Islet of Langerhans (tissue), 1 donor: ENCODE data around the gene NCBP3.
"Not testable (repeated sequence)": the region's sequence is repeated elsewhere in the genome, so short reads cannot be mapped to it uniquely, and the experiment has no call there.

Experiments used
- FAIRE-seq: peaks from one replicate; lab custom pipeline; 2011; peaks lifted over from hg19 to GRCh38; lab: Jason Lieb, UNC

NCBP3 gene

DNA sequence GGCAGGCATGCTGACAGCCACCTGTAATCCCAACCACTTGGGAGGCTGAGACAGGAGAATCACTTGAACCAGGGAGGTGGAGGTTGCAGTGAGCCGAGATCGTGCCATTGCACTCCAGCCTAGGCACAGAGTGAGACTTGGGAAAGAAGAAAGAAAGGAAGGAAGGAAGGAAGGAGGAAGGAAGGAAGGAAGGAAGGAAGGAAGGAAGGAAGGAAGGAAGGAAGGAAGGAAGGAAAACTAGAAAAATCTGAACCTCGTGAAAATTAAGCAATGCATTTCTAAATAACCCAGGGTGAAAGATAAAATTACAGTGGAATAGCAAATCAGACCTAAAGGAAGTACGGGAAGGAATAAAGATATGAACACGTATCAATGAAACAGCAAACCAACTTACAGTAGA lies 60.7 kb downstream of the NCBP3 start:
- not testable (repeated sequence) for FAIRE-seq

DNA sequence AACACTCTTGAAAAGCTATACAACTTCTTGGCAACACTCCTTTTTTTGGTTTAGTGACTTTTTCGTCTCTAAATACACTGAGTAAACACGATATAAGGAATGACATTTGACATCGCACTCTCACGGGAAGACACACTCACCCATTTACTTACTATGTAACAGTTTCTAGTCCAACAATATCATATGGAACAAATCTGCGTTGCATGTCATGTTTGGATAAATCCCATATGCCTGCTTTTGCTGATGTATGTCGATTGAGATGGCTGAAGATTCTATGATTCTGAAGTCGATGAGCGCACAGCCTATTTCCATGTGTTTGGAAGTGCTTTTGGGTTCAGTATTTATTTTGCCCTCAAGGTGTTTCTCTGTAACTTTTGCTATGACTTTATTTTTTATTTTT lies 63.3 kb downstream of the NCBP3 start:
- no peak for FAIRE-seq

GRCh38 chr17:3780986-3781385 lies 65.1 kb downstream of the NCBP3 start:
- FAIRE-seq, result no peak

GRCh38 chr17:3777366-3778120 lies 68.5 kb downstream of the NCBP3 start:
- no peak for FAIRE-seq

GRCh38 chr17:3773966-3774365 lies 72.1 kb downstream of the NCBP3 start:
- no peak for FAIRE-seq

DNA sequence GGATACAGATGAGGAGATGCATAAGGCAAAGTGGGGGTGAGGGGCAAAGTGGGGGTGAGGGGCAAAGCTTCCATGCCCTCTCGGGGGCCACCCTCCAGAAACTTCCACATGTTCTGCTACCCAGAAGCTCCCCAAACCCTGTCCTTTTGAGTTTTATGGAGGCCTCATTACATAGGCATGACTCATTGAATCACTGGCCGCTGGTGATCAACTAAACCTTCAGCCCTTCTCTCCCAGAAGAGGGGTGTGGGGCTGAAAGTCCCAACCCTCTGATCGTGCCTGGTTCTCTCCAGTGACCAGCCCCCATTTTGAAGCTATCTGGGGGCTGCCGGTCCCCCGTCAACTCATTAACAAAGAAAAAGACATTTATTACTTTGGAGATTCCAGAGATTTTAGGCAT lies 72.5 kb downstream of the NCBP3 start:
- no peak for FAIRE-seq

GRCh38 chr17:3772764-3773163 lies 73.3 kb downstream of the NCBP3 start:
- FAIRE-seq, result no peak

DNA sequence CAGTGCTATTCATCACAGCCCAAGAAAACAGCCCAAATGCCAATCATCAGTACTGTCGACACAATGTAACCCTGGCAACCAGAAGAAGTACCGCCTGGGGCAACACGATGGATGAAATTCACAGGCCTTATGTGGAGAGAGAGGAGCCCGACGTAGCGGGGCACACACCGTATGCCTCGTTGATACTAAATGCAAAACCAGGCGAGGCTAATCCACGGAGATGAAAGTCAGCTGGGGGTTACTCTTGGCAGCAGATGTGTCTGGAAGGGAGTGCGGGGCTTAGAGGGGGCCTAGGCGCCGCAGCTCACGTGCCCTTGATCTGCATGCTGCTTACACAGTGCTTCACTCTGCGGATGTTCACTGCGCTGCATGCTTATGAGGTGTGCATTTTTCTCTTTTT lies 74.9 kb downstream of the NCBP3 start:
- no peak for FAIRE-seq

DNA sequence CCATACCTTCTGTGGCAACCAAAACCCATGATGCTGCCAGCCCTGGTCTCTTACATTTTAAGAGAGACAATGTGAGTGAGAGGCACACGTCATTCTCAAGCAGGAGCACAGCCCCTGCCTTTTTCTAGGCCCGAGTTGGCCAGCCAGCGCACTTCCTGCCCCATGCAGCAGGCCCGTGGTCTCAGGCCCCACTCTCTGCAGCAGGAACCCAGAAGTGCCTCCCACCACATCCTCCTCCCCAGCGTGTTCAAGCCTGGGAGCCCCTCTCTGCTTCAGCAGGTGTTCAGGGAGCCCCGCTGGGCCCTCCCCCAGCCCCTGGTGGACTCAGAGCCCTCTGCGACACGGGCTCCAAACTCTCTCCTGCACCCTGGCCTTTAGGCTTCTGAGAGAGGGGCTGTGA lies 75.6 kb downstream of the NCBP3 start:
- no peak for FAIRE-seq

- no peak for FAIRE-seq
These were observed 77.3 kb downstream of the NCBP3 start for GRCh38 chr17:3768769-3769168.

DNA sequence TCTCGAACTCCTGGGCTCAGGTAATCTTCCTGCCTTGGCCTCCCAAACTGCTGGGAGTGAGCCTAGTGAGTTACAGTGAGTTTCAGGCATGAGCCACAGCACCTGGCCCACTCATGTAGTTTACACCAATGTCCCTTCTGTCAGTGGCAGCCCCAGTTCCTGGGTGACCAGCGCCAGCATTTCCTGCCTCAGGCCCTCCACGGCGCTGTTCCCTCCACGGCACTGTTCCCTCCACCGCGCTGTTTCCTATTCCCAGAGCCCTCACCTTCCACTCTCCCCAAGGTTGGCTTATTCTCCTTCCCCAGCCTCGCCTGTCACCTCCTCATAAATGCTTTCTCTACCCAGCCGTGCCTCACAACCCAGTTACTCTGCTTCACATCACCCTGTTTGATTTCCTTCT lies 77.7 kb downstream of the NCBP3 start:
- no peak for FAIRE-seq

- FAIRE-seq, result no peak
These were observed 79.3 kb downstream of the NCBP3 start for GRCh38 chr17:3766779-3767178.

DNA sequence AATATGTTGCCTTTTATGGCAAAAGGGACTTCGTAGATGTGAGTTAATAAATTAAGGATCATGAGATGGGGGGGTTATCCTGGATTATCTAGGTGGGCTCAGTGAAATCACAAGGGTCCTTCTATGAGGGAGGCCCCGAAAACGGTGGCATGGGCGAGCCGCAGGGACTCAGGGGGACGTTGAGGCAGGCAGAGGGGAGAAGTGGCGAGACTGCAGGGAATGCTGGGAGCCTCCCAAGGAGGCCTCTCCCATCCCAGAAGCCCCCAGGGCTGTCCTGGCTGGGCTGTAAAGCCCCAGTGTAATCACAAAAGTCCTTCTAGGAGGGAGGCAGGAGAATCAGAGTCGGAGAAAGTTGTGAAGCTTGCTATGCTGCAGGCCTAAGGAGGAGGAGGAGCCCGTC lies 80.1 kb downstream of the NCBP3 start:
- FAIRE-seq, result no peak

DNA sequence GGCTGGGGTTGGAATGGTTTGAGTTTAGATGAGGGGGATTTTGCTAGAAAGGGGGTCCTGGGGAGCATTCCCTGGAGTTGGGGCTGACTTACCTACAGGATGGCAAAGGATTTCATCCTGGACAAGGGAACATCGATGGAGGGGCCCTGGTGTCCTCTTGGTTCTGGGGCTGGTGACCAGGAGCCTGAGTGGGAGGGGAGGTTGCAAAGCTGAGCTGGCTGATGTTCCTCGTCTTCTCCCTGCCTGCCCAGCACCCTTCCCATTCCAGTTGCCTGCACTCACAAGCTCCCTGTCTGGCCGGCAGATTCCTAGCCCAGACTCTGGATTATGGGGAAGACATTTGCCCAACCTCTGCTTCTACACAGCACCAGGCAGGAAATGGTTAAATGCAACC lies 82.3 kb downstream of the NCBP3 start:
- FAIRE-seq, result no peak

GRCh38 chr17:3762922-3763776 lies 82.9 kb downstream of the NCBP3 start:
- FAIRE-seq, result no peak

DNA sequence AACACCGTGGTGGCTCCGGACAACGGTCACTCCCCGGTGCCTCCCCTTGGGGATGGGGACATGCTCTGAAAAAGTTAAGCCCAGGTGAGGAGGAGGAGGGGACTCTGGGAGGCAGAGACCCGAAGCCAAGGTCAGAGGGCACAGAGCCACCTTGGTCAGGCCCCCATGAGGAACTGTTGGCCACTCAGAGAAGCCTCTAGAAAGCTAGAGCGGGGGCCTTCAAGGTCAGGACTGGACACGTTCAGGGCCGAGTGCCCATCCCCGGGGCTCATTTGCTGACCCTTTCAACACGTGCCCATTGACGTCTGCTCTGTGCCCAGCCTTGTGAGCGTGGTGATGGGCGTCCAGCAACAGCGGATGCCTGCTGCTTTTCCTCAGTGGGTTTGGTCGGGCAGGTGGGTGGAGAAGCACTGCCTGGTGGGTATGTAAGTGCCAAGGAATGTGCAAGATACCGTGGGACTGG lies 84.1 kb downstream of the NCBP3 start:
- FAIRE-seq, result no peak

DNA sequence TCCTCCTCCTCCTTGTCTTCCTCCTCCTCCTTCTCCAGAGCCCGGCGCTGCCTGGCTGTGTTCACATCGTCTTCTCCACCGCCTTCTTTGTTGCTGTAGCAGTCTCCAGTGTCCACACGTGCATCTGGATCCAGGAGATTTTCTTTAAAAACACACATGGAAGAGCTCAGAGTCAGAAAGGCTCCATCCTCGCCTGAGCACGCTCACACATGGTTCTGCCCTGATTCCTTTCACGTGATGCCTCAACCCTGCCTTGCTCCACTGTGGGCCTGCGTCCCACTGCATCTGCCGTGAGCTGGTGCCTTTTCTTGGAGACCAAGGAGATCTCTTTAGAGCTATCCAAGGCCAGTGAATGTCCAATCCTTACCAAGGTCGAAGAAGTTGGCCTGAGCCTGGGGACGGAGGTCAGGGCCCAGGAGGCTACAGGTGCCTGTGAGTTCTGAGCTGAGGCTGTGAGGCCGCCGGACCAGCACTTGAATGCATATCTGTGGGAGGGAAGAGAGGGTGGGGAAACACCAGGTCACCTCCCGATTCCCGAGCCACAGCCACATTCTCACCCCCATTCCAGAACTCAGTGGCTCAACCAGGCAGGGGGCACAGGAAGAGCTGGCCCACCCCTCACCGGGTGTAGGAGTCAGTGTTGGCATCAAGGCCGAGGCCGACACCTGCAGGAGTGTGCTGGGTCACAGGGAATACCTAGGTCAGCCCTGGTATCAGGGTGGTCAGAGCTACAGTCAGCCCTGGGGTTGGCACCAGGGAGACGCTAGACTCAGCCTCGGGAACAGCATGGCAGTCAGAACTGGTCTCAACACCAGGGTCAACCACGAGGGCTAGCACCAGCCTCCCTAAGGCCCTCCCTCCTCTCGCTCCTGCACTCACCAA lies 84.8 kb downstream of the NCBP3 start:
- FAIRE-seq, result no peak

DNA sequence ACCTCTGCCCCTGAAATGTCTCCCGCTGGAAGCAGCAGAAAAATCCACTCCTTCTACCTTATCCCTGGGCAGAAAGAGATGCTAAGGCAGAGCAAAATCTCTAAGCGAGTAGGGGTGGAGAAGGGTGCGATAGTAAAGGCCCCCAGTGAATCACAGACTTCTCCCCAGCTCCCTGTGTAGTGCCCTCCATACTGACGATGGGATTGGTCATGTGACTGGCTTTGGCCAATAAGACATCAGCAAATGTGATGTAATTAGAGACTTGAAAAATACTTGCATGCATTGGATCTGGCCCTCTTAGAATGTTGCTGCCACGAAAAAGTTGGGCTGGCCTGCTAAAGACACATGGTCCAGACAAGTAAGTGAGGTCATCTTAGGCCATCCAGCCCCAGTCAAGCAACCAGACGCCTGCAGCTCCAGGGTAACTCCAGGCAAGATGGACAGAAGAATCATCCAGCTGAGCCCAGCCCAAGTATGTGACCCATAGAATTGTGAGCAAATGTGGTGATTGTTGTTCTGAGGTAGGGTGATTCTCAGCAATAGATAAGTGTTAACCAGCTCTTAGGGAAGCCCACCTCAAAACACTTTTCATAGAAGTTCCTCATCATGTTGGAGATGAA lies 86.3 kb downstream of the NCBP3 start:
- no peak for FAIRE-seq

GRCh38 chr17:3755335-3756030 lies 90.6 kb downstream of the NCBP3 start:
- FAIRE-seq, result no peak

- FAIRE-seq, result no peak
These were observed 91.3 kb downstream of the NCBP3 start for GRCh38 chr17:3754458-3755334.

GRCh38 chr17:3754066-3754457 lies 92.0 kb downstream of the NCBP3 start:
- no peak for FAIRE-seq
